ENCODE measurements around the gene NRROS.

The NRROS gene

GRCh38 chr3:196691386-196691785, 51.9 kb downstream of the NRROS start:
- Histone ChIP-seq H3K9me3 (replicated peaks; ENCODE audit: low read length) (no peaks in the 10 kb centered on the region), H3K4me3 (ENCODE audit: low read length) (no peak overlapping the region), H3K27me3 (ENCODE audit: control insufficient read depth, insufficient read depth, low read length) (peaks cover 4% of the 10 kb centered on the region), H3K9ac (ENCODE audit: low read depth, low read length) (no peak overlapping the region), H3K4me1 (ENCODE audit: control insufficient read depth, insufficient read depth, low read length) (peaks cover 17% of the 10 kb centered on the region), H3K36me3 (ENCODE audit: insufficient read depth, low read length) (no peaks in the 10 kb centered on the region), H3K4me2 (ENCODE audit: low read length) (no peak overlapping the region)

GRCh38 chr3:196694202-196694638, 54.7 kb downstream of the NRROS start:
- peaks cover 4% of the 10 kb centered on the region for H3K27me3 ChIP-seq (ENCODE audit: control insufficient read depth, insufficient read depth, low read length)
- H3K4me1 ChIP-seq (ENCODE audit: control insufficient read depth, insufficient read depth, low read length), result peaks cover 3% of the 10 kb centered on the region
- H3K4me2 ChIP-seq (ENCODE audit: low read length), result no peak overlapping the region
- H3K9me3 ChIP-seq (replicated peaks; ENCODE audit: low read length), result no peaks in the 10 kb centered on the region
- no peaks in the 10 kb centered on the region for H3K36me3 ChIP-seq (ENCODE audit: insufficient read depth, low read length)
- no peak overlapping the region for H3K4me3 ChIP-seq (ENCODE audit: low read length)
- H3K9ac ChIP-seq (ENCODE audit: low read depth, low read length), result no peak overlapping the region

- Histone ChIP-seq H3K9ac (ENCODE audit: low read depth, low read length) (no peak overlapping the region), H3K9me3 (replicated peaks; ENCODE audit: low read length) (no peaks in the 10 kb centered on the region), H3K4me2 (ENCODE audit: low read length) (no peak overlapping the region), H3K27me3 (ENCODE audit: control insufficient read depth, insufficient read depth, low read length) (peaks cover 4% of the 10 kb centered on the region), H3K36me3 (ENCODE audit: insufficient read depth, low read length) (no peaks in the 10 kb centered on the region), H3K4me1 (ENCODE audit: control insufficient read depth, insufficient read depth, low read length) (peaks cover 3% of the 10 kb centered on the region), H3K4me3 (ENCODE audit: low read length) (no peak overlapping the region)
These were observed 55.7 kb downstream of the NRROS start for GRCh38 chr3:196694941-196695848.

- Histone ChIP-seq H3K4me1 (ENCODE audit: control insufficient read depth, insufficient read depth, low read length) (peaks cover 3% of the 10 kb centered on the region), H3K27me3 (ENCODE audit: control insufficient read depth, insufficient read depth, low read length) (peaks cover 4% of the 10 kb centered on the region), H3K9ac (ENCODE audit: low read depth, low read length) (no peak overlapping the region), H3K36me3 (ENCODE audit: insufficient read depth, low read length) (no peaks in the 10 kb centered on the region), H3K4me2 (ENCODE audit: low read length) (no peak overlapping the region), H3K9me3 (replicated peaks; ENCODE audit: low read length) (no peaks in the 10 kb centered on the region), H3K4me3 (ENCODE audit: low read length) (no peak overlapping the region)
These were observed 56.3 kb downstream of the NRROS start for GRCh38 chr3:196695849-196696226.

- Histone ChIP-seq H3K4me3 (ENCODE audit: low read length) (no peak overlapping the region), H3K9me3 (replicated peaks; ENCODE audit: low read length) (no peaks in the 10 kb centered on the region), H3K27me3 (ENCODE audit: control insufficient read depth, insufficient read depth, low read length) (no peaks in the 10 kb centered on the region), H3K36me3 (ENCODE audit: insufficient read depth, low read length) (no peaks in the 10 kb centered on the region), H3K4me2 (ENCODE audit: low read length) (no peak overlapping the region), H3K9ac (ENCODE audit: low read depth, low read length) (no peak overlapping the region), H3K4me1 (ENCODE audit: control insufficient read depth, insufficient read depth, low read length) (no peaks in the 10 kb centered on the region)
These were observed 57.8 kb downstream of the NRROS start for GRCh38 chr3:196697270-196697669.

GRCh38 chr3:196699749-196700148, 60.3 kb downstream of the NRROS start:
- Histone ChIP-seq H3K27me3 (ENCODE audit: control insufficient read depth, insufficient read depth, low read length) (no peaks in the 10 kb centered on the region), H3K9ac (ENCODE audit: low read depth, low read length) (no peak overlapping the region), H3K9me3 (replicated peaks; ENCODE audit: low read length) (no peaks in the 10 kb centered on the region), H3K4me2 (ENCODE audit: low read length) (no peak overlapping the region), H3K4me1 (ENCODE audit: control insufficient read depth, insufficient read depth, low read length) (no peaks in the 10 kb centered on the region), H3K36me3 (ENCODE audit: insufficient read depth, low read length) (no peaks in the 10 kb centered on the region), H3K4me3 (ENCODE audit: low read length) (no peak overlapping the region)

GRCh38 chr3:196700801-196701200, 61.3 kb downstream of the NRROS start:
- no peak overlapping the region for H3K4me2 ChIP-seq (ENCODE audit: low read length)
- H3K9ac ChIP-seq (ENCODE audit: low read depth, low read length), result no peak overlapping the region
- no peaks in the 10 kb centered on the region for H3K27me3 ChIP-seq (ENCODE audit: control insufficient read depth, insufficient read depth, low read length)
- H3K9me3 ChIP-seq (replicated peaks; ENCODE audit: low read length), result no peaks in the 10 kb centered on the region
- no peak overlapping the region for H3K4me3 ChIP-seq (ENCODE audit: low read length)
- H3K4me1 ChIP-seq (ENCODE audit: control insufficient read depth, insufficient read depth, low read length), result no peaks in the 10 kb centered on the region
- H3K36me3 ChIP-seq (ENCODE audit: insufficient read depth, low read length), result no peaks in the 10 kb centered on the region

- H3K4me2 ChIP-seq (ENCODE audit: low read length), result no peak overlapping the region
- H3K9ac ChIP-seq (ENCODE audit: low read depth, low read length), result no peak overlapping the region
- H3K27me3 ChIP-seq (ENCODE audit: control insufficient read depth, insufficient read depth, low read length), result no peaks in the 10 kb centered on the region
- H3K9me3 ChIP-seq (replicated peaks; ENCODE audit: low read length), result no peaks in the 10 kb centered on the region
- H3K4me1 ChIP-seq (ENCODE audit: control insufficient read depth, insufficient read depth, low read length), result peaks cover 2% of the 10 kb centered on the region
- H3K36me3 ChIP-seq (ENCODE audit: insufficient read depth, low read length), result no peaks in the 10 kb centered on the region
- no peak overlapping the region for H3K4me3 ChIP-seq (ENCODE audit: low read length)
These were observed 66.8 kb downstream of the NRROS start for GRCh38 chr3:196706327-196706726.

- Histone ChIP-seq H3K27me3 (ENCODE audit: control insufficient read depth, insufficient read depth, low read length) (no peaks in the 10 kb centered on the region), H3K9ac (ENCODE audit: low read depth, low read length) (no peak overlapping the region), H3K4me1 (ENCODE audit: control insufficient read depth, insufficient read depth, low read length) (peaks cover 6% of the 10 kb centered on the region), H3K9me3 (replicated peaks; ENCODE audit: low read length) (no peaks in the 10 kb centered on the region), H3K4me3 (ENCODE audit: low read length) (no peak overlapping the region), H3K36me3 (ENCODE audit: insufficient read depth, low read length) (no peaks in the 10 kb centered on the region), H3K4me2 (ENCODE audit: low read length) (no peak overlapping the region)
These were observed 67.2 kb downstream of the NRROS start for GRCh38 chr3:196706731-196707130.

GRCh38 chr3:196707566-196707965, 68.1 kb downstream of the NRROS start:
- Histone ChIP-seq H3K4me2 (ENCODE audit: low read length) (no peak overlapping the region), H3K9me3 (replicated peaks; ENCODE audit: low read length) (no peaks in the 10 kb centered on the region), H3K4me1 (ENCODE audit: control insufficient read depth, insufficient read depth, low read length) (peaks cover 6% of the 10 kb centered on the region), H3K9ac (ENCODE audit: low read depth, low read length) (no peak overlapping the region), H3K36me3 (ENCODE audit: insufficient read depth, low read length) (no peaks in the 10 kb centered on the region), H3K4me3 (ENCODE audit: low read length) (no peak overlapping the region), H3K27me3 (ENCODE audit: control insufficient read depth, insufficient read depth, low read length) (no peaks in the 10 kb centered on the region)

GRCh38 chr3:196708467-196708866, 69.0 kb downstream of the NRROS start:
- no peak overlapping the region for H3K4me3 ChIP-seq (ENCODE audit: low read length)

More at GRCh38 chr3:196708467-196708866, 69.0 kb downstream of the NRROS start:
- Histone ChIP-seq H3K4me1 (ENCODE audit: control insufficient read depth, insufficient read depth, low read length) (peaks cover 12% of the 10 kb centered on the region), H3K9me3 (replicated peaks; ENCODE audit: low read length) (no peaks in the 10 kb centered on the region), H3K9ac (ENCODE audit: low read depth, low read length) (no peak overlapping the region), H3K4me2 (ENCODE audit: low read length) (no peak overlapping the region), H3K27me3 (ENCODE audit: control insufficient read depth, insufficient read depth, low read length) (no peaks in the 10 kb centered on the region), H3K36me3 (ENCODE audit: insufficient read depth, low read length) (no peaks in the 10 kb centered on the region)
